CD4-positive, alpha-beta T cell treated with Interleukin-6 at 100 ng/mL for 8 hours (primary cell): ENCODE results near the gene PRXL2B.
"Not testable (repeated sequence)": the region's sequence is repeated elsewhere in the genome, so short reads cannot be mapped to it uniquely, and the experiment has no call there.

Experiments used
- DNase-seq: peaks from one replicate; pipeline ENCODE4 v3.0.0-alpha.2; 2020; ENCODE audit warnings: mixed read lengths, low spot score

PRXL2B gene

GRCh38 chr1:2564006-2564814 lies 22.4 kb upstream of the PRXL2B start:
- DNase-seq = no peak

- DNase-seq = no peak
Observed at GRCh38 chr1:2564815-2565374, 21.7 kb upstream of the PRXL2B start.

- no peak for DNase-seq
Observed at GRCh38 chr1:2566101-2567045, 20.2 kb upstream of the PRXL2B start.

- no peak for DNase-seq
Observed at GRCh38 chr1:2567083-2567679, 19.4 kb upstream of the PRXL2B start.

- not testable (repeated sequence) for DNase-seq
Observed at GRCh38 chr1:2568187-2568816, 18.3 kb upstream of the PRXL2B start.

GRCh38 chr1:2569060-2569459 lies 17.5 kb upstream of the PRXL2B start:
- DNase-seq = no peak

GRCh38 chr1:2569703-2570102 lies 16.9 kb upstream of the PRXL2B start:
- DNase-seq = not testable (repeated sequence)

- no peak for DNase-seq
Observed at GRCh38 chr1:2570332-2570731, 16.2 kb upstream of the PRXL2B start.

- no peak for DNase-seq
Observed at GRCh38 chr1:2571348-2571747, 15.2 kb upstream of the PRXL2B start.

- DNase-seq = no peak
Observed at GRCh38 chr1:2573250-2573920, 13.2 kb upstream of the PRXL2B start.

GRCh38 chr1:2574350-2574749 lies 12.2 kb upstream of the PRXL2B start:
- DNase-seq = no peak

- no peak for DNase-seq
Observed at GRCh38 chr1:2575801-2576663, 10.5 kb upstream of the PRXL2B start.

GRCh38 chr1:2577565-2578075 lies 9.0 kb upstream of the PRXL2B start:
- DNase-seq = not testable (repeated sequence)

- no peak for DNase-seq
Observed at GRCh38 chr1:2578758-2579118, 7.8 kb upstream of the PRXL2B start.

GRCh38 chr1:2580691-2581090 lies 5.9 kb upstream of the PRXL2B start:
- DNase-seq = no peak

- no peak for DNase-seq
Observed at GRCh38 chr1:2582391-2582790, 4.2 kb upstream of the PRXL2B start.

- no peak for DNase-seq
Observed at GRCh38 chr1:2583331-2583791, 3.2 kb upstream of the PRXL2B start.

- peak; percentile 45 for DNase-seq
Observed at GRCh38 chr1:2583871-2584351, 2.7 kb upstream of the PRXL2B start.

GRCh38 chr1:2584686-2585317 lies 1.8 kb upstream of the PRXL2B start:
- no peak for DNase-seq
